H1 (cell line): ENCODE measurements around the gene DISP3. TPM values are rescaled to one million over a fixed set of nuclear protein-coding genes. Genes with fewer than 3 reads are reported as not detected.

Experiments
- CTCF ChIA-PET: fragments of 300-600 bp; sonication (Branson Sonifier 250); formaldehyde crosslinking; loops from one replicate; lab custom pipeline; 2021; ENCODE audit not compliant: partially characterized antibody; lab: Charles Lee
- POLR2A ChIA-PET: fragments of 300-600 bp; sonication (Branson Sonifier 250); formaldehyde crosslinking; loops from one replicate; lab custom pipeline; 2021; ENCODE audit warnings: inconsistent platforms; ENCODE audit not compliant: partially characterized antibody; lab: Charles Lee
- DNase-seq, 2 experiments: peaks; one replicate each; pipeline versions ENCODE4 v3.0.0 to v3.0.0-alpha.2; 2010 to 2022; ENCODE audit warnings: low spot score in 2 of 2, low read depth in 1 of 2, mixed read lengths in 1 of 2
- FAIRE-seq: peaks from 2 replicates; lab custom pipeline; 2011; peaks lifted over from hg19 to GRCh38; lab: Jason Lieb, UNC
- H2AFZ ChIP-seq: 2 replicates; pipeline ENCODE4 v1.8.1; 2012; ENCODE audit warnings: low read length, inconsistent platforms
- H2AK5ac ChIP-seq: 2 replicates; pipeline ENCODE4 v1.6.1; 2013; ENCODE audit warnings: low read depth, low read length
- H2BK120ac ChIP-seq: replicated peaks from 2 replicates; pipeline ENCODE3; 2013; ENCODE audit warnings: low read depth, low read length, inconsistent platforms
- H2BK12ac ChIP-seq: 2 replicates; pipeline ENCODE4 v1.6.1; 2013; ENCODE audit warnings: low read depth, low read length
- H2BK15ac ChIP-seq: 2 replicates; pipeline ENCODE4 v1.6.1; 2013; ENCODE audit warnings: low read length
- H2BK20ac ChIP-seq: 2 replicates; pipeline ENCODE4 v1.6.1; 2013; ENCODE audit warnings: low read length
- H2BK5ac ChIP-seq: 2 replicates; pipeline ENCODE4 v1.6.1; 2013; ENCODE audit warnings: low read depth, low read length
- H3K14ac ChIP-seq: 2 replicates; pipeline ENCODE4 v1.6.1; 2013; ENCODE audit warnings: inconsistent platforms; ENCODE audit not compliant: insufficient read length
- H3K18ac ChIP-seq: 2 replicates; pipeline ENCODE4 v1.6.1; 2013; ENCODE audit warnings: low read length; ENCODE audit errors: extremely low read depth
- H3K23ac ChIP-seq: 2 replicates; pipeline ENCODE4 v1.6.1; 2013; ENCODE audit warnings: inconsistent platforms; ENCODE audit not compliant: insufficient read length
- H3K23me2 ChIP-seq: 2 replicates; pipeline ENCODE4 v1.6.1; 2013; ENCODE audit warnings: low read depth, low read length
- H3K27ac ChIP-seq: 2 replicates; pipeline ENCODE4 v1.6.1; 2011; ENCODE audit warnings: low read depth, low read length, inconsistent platforms
- H3K27me3 ChIP-seq, 4 experiments: replicated peaks in 1 of 4; 1 replicate in 1 of 4; 2 replicates in 3 of 4; pipeline versions ENCODE4 v1.6.1 to v1.8.1; 2011 to 2013; ENCODE audit warnings: low read length in 3 of 4, mild to moderate bottlenecking in 3 of 4, inconsistent platforms in 2 of 4, mixed read lengths in 2 of 4, moderate library complexity in 1 of 4; ENCODE audit not compliant: control insufficient read depth in 3 of 4, insufficient read depth in 3 of 4; ENCODE audit errors: extremely low read depth in 1 of 4
- H3K36me3 ChIP-seq, 4 experiments: 2 replicates each; pipeline versions ENCODE4 v1.6.1 to v1.8.1; 2011 to 2013; ENCODE audit warnings: mild to moderate bottlenecking in 4 of 4, low read length in 3 of 4, moderate library complexity in 2 of 4, control low read depth in 1 of 4, inconsistent platforms in 1 of 4; ENCODE audit not compliant: insufficient read depth in 4 of 4, control insufficient read depth in 2 of 4
- H3K4ac ChIP-seq: replicated peaks from 2 replicates; pipeline ENCODE3; 2013; ENCODE audit warnings: low read length, low read depth, mixed read lengths, inconsistent platforms; ENCODE audit not compliant: insufficient read length
- H3K4me1 ChIP-seq, 4 experiments: replicated peaks in 1 of 4; 1 replicate in 1 of 4; 2 replicates in 3 of 4; pipeline versions ENCODE4 v1.6.1 to v1.8.1; 2011 to 2013; ENCODE audit warnings: low read length in 3 of 4, inconsistent platforms in 2 of 4, mixed read lengths in 1 of 4; ENCODE audit not compliant: insufficient read depth in 4 of 4, control insufficient read depth in 3 of 4
- H3K4me2 ChIP-seq, 2 experiments: 2 replicates each; pipeline versions ENCODE4 v1.6.1 to v1.8.1; 2011 to 2013; ENCODE audit warnings: low read depth in 2 of 2, low read length in 2 of 2, control low read depth in 1 of 2, inconsistent platforms in 1 of 2, mild to moderate bottlenecking in 1 of 2; ENCODE audit not compliant: insufficient read depth in 1 of 2
- H3K4me3 ChIP-seq, 4 experiments: fragments of 200-600, 300-600 bp in 1 of 4; sonication (generic), shearing (Covaris generic), sonication (Bioruptor Twin) in 1 of 4; 2 replicates each; pipeline versions ENCODE4 v1.5.1 to v1.8.1; 2011 to 2016; ENCODE audit warnings: low read length in 4 of 4, low read depth in 3 of 4, control low read depth in 2 of 4, inconsistent platforms in 2 of 4, mild to moderate bottlenecking in 2 of 4, mixed read lengths in 1 of 4, moderate library complexity in 1 of 4; ENCODE audit not compliant: insufficient read depth in 2 of 4; ENCODE audit errors: extremely low read depth in 1 of 4
- H3K56ac ChIP-seq: replicated peaks from 2 replicates; pipeline ENCODE3; 2013; ENCODE audit warnings: low read depth, mild to moderate bottlenecking, mixed read lengths, low read length, inconsistent platforms; ENCODE audit not compliant: insufficient read length
- H3K79me1 ChIP-seq: 2 replicates; pipeline ENCODE4 v1.6.1; 2013; ENCODE audit warnings: low read depth, low read length, control low read depth
- H3K79me2 ChIP-seq, 2 experiments: 2 replicates each; pipeline versions ENCODE4 v1.6.1 to v1.8.1; 2012 to 2013; ENCODE audit warnings: low read length in 2 of 2, mild to moderate bottlenecking in 2 of 2, inconsistent platforms in 1 of 2; ENCODE audit not compliant: insufficient read depth in 2 of 2, control insufficient read depth in 1 of 2
- H3K9ac ChIP-seq, 4 experiments: replicated peaks in 1 of 4; 1 replicate in 1 of 4; 2 replicates in 3 of 4; pipeline versions ENCODE4 v1.6.1 to v1.8.1; 2011 to 2013; ENCODE audit warnings: low read depth in 3 of 4, low read length in 3 of 4, control low read depth in 2 of 4, mild to moderate bottlenecking in 2 of 4, moderate library complexity in 2 of 4, inconsistent platforms in 1 of 4; ENCODE audit errors: extremely low read depth in 1 of 4
- H3K9me3 ChIP-seq, 2 experiments: 2 replicates each; pipeline versions ENCODE4 v1.6.1 to v1.8.1; 2012 to 2013; ENCODE audit warnings: mild to moderate bottlenecking in 2 of 2, moderate library complexity in 2 of 2, control low read depth in 1 of 2, inconsistent platforms in 1 of 2, low read depth in 1 of 2, low read length in 1 of 2, mixed read lengths in 1 of 2; ENCODE audit not compliant: insufficient read depth in 2 of 2
- H4K20me1 ChIP-seq, 2 experiments: replicated peaks in 1 of 2; 2 replicates each; pipeline versions ENCODE3 to v1.8.1; 2011 to 2013; ENCODE audit warnings: inconsistent platforms in 2 of 2, low read length in 2 of 2, mild to moderate bottlenecking in 1 of 2; ENCODE audit not compliant: insufficient read depth in 2 of 2, control insufficient read depth in 1 of 2
- H4K5ac ChIP-seq: 2 replicates; pipeline ENCODE4 v1.6.1; 2013; ENCODE audit warnings: low read length, low read depth, mixed read lengths, inconsistent platforms; ENCODE audit not compliant: insufficient read length
- H4K8ac ChIP-seq: 2 replicates; pipeline ENCODE4 v1.8.0; 2013; ENCODE audit warnings: mild to moderate bottlenecking, moderate library complexity, low read length, inconsistent platforms; ENCODE audit not compliant: insufficient read depth; ENCODE audit errors: extremely low read depth
- H4K91ac ChIP-seq: replicated peaks from 2 replicates; pipeline ENCODE3; 2013; ENCODE audit warnings: low read length, mixed read lengths, inconsistent platforms; ENCODE audit not compliant: insufficient read length
- ASH2L ChIP-seq: fragments of 200-600, 300-600 bp; sonication (generic); IDR thresholded peaks from one replicate; pipeline ENCODE4 v1.7.1; 2017; ENCODE audit warnings: low read length
- ATF2 ChIP-seq: IDR thresholded peaks from 2 replicates; pipeline ENCODE4 v1.6.1; 2012; ENCODE audit warnings: low read length, inconsistent platforms
- CBX5 ChIP-seq: fragments of 300-800, 300-1000 bp; sonication (generic); IDR thresholded peaks from 2 replicates; pipeline ENCODE4 v1.7.1; 2016; ENCODE audit warnings: antibody characterized with exemption, low read length, low read depth
- JUN ChIP-seq: IDR thresholded peaks from 2 replicates; pipeline ENCODE4 v1.6.1; 2011; ENCODE audit warnings: low read depth, mild to moderate bottlenecking, improper control_type of control experiment, low read length
- KDM1A ChIP-seq: fragments of 200-600, 300-600 bp; sonication (generic); IDR thresholded peaks from 2 replicates; pipeline ENCODE4 v1.7.1; 2016; ENCODE audit warnings: mild to moderate bottlenecking, low read length, borderline replicate concordance
- RAD21 ChIP-seq, 2 experiments: IDR thresholded peaks in 1 of 2; conservative IDR thresholded peaks in 1 of 2; 2 replicates each; pipeline ENCODE4 v1.6.1; 2011; ENCODE audit warnings: low read depth in 2 of 2, low read length in 2 of 2, improper control_type of control experiment in 1 of 2, inconsistent platforms in 1 of 2, mild to moderate bottlenecking in 1 of 2, moderate library complexity in 1 of 2
- SIRT6 ChIP-seq: IDR thresholded peaks from one replicate; pipeline ENCODE4 v1.7.1; 2012; ENCODE audit warnings: low read length, inconsistent platforms
- SUZ12 ChIP-seq: fragments of 200-600 bp; sonication (generic); IDR thresholded peaks from 2 replicates; pipeline ENCODE4 v1.6.1; 2012; ENCODE audit warnings: mild to moderate bottlenecking, inconsistent platforms, low read length, moderate library complexity, mixed read lengths
- TEAD4 ChIP-seq: IDR thresholded peaks from 2 replicates; pipeline ENCODE4 v1.6.1; 2012; ENCODE audit warnings: low read depth, low read length, inconsistent platforms, mixed read lengths
- ZNF274 ChIP-seq: IDR thresholded peaks from 2 replicates; pipeline ENCODE4 v1.7.0; 2012; ENCODE audit warnings: low read length, borderline replicate concordance; ENCODE audit errors: extremely low read depth
- WGBS, 2 experiments: shearing (Covaris generic) in 1 of 2; methylation state at CpG; one replicate each; pipeline versions ENCODE4 v1.1.6 to v1.1.7; 2013 to 2015; ENCODE audit warnings: low lambda C conversion rate in 2 of 2, mixed read lengths in 2 of 2, inconsistent platforms in 1 of 2, low coverage in 1 of 2, missing lambda C conversion rate in 1 of 2; ENCODE audit not compliant: insufficient replicate concordance in 2 of 2, insufficient coverage in 1 of 2, insufficient read length in 1 of 2; ENCODE audit errors: extremely low coverage in 1 of 2, missing lambda C conversion rate in 1 of 2; 5-methylcytosine and 5-hydroxymethylcytosine counted together
- polyA plus RNA-seq, 7 experiments: library from polyadenylated mRNA; depleted of rRNA in 3 of 7; stranded (reverse) in 5 of 7; unstranded in 2 of 7; fragments of >200 nt in 5 of 7; fragments of 200-250 nt in 2 of 7; gene quantifications; 1 replicate in 5 of 7; 2 replicates in 1 of 7; 4 replicates in 1 of 7; pipeline versions ENCODE4 v1.2.1 to v1.2.3, GENCODE V29; 2011 to 2013; ENCODE audit warnings: missing spikeins in 2 of 7, mixed read lengths in 2 of 7
- total RNA-seq: library from RNA; stranded (reverse); fragmentation: NEBNext Ultra II Directional; extraction: Animal tissue kit (Norgen Biotek cat#: 25700); gene quantifications from 2 replicates; pipeline ENCODE4 v1.2.1, GENCODE V29; 2021
- TF ChIP-seq, protein P1 (sequence below): IDR thresholded peaks from 2 replicates; pipeline ENCODE4 v1.6.1; 2011; ENCODE audit warnings: low read depth, mild to moderate bottlenecking, low read length; ENCODE audit not compliant: insufficient read depth

The DISP3 gene
- total and polyA plus RNA-seq, 2 of the 8 experiments (the other 6 are each of a cell fraction or from before 2014, with no cell fraction given), result 3.4 to 4.6 TPM

GRCh38 chr1:11528611-11529261 lies 49.8 kb downstream of the DISP3 start:
- DNase-seq, result no peak
- CTCF ChIA-PET, result interaction anchor here (1.0 to 1.6 kb wide), 5 partner anchors 14 to 164 kb away, joined by 3 to 6 read pairs (median 4); no protein-coding TSS in a partner anchor
- TF ChIP-seq SUZ12 (no peak), JUN (no peak), CBX5 (no peak), KDM1A (no peak), ZNF274 (no peak), RAD21 (IDR thresholded peaks at IDR 0.05 in 1 of 2, conservative IDR thresholded peaks at IDR 0.05 in 1 of 2; ENCODE audit: low read depth in 2 of 2, low read length in 2 of 2) (no peak), ASH2L (no peak), SIRT6 (no peak), TEAD4 (no peak), ATF2 (no peak)
- TF ChIP-seq, protein P1, sequence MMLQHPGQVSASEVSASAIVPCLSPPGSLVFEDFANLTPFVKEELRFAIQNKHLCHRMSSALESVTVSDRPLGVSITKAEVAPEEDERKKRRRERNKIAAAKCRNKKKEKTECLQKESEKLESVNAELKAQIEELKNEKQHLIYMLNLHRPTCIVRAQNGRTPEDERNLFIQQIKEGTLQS, result no peak

More at GRCh38 chr1:11528611-11529261, 49.8 kb downstream of the DISP3 start:
- Histone ChIP-seq H4K8ac (no peak overlapping the region), H3K9me3 (no peaks in the 10 kb centered on the region), H3K4me1 (peaks cover 0 to 3% (median 0%) of the 10 kb centered on the region in 4 experiments; a peak in 3 of 7 replicates), H3K4me3 (no peak overlapping the region), H3K36me3 (no peaks in the 10 kb centered on the region), H3K23me2 (no peaks in the 10 kb centered on the region), H2BK5ac (no peak overlapping the region), H3K27ac (no peak overlapping the region), H3K23ac (no peak overlapping the region), H4K91ac (no peak overlapping the region), H3K4ac (no peak overlapping the region), H4K20me1 (no peaks in the 10 kb centered on the region), H2BK15ac (no peak overlapping the region), H2BK12ac (no peak overlapping the region), H3K9ac (no peak overlapping the region), H3K4me2 (no peak overlapping the region), H2AFZ (no peak overlapping the region), H2BK20ac (no peak overlapping the region), H3K79me1 (no peaks in the 10 kb centered on the region), H2BK120ac (no peak overlapping the region), H3K18ac (no peak overlapping the region), H3K14ac (no peak overlapping the region), H3K79me2 (no peaks in the 10 kb centered on the region), H2AK5ac (no peak overlapping the region), H3K27me3 (no peaks in the 10 kb centered on the region; a peak in 1 of 7 replicates), H4K5ac (no peak overlapping the region), H3K56ac (no peak overlapping the region)
- WGBS, 2 experiments, result 91% methylated on average over 13 of the region's 13 CpGs; no CpG with 5 or more reads in 1 of the 2 experiments
- FAIRE-seq, result no peak
- POLR2A ChIA-PET, result no interaction called here
